Measurements from ENCODE around the gene EBF3. TPM values are rescaled to one million over a fixed set of nuclear protein-coding genes. Genes with fewer than 3 reads are reported as not detected.

The EBF3 gene
- total RNA-seq, 1 experiment from 2014 or later: 0.12 TPM

DNA sequence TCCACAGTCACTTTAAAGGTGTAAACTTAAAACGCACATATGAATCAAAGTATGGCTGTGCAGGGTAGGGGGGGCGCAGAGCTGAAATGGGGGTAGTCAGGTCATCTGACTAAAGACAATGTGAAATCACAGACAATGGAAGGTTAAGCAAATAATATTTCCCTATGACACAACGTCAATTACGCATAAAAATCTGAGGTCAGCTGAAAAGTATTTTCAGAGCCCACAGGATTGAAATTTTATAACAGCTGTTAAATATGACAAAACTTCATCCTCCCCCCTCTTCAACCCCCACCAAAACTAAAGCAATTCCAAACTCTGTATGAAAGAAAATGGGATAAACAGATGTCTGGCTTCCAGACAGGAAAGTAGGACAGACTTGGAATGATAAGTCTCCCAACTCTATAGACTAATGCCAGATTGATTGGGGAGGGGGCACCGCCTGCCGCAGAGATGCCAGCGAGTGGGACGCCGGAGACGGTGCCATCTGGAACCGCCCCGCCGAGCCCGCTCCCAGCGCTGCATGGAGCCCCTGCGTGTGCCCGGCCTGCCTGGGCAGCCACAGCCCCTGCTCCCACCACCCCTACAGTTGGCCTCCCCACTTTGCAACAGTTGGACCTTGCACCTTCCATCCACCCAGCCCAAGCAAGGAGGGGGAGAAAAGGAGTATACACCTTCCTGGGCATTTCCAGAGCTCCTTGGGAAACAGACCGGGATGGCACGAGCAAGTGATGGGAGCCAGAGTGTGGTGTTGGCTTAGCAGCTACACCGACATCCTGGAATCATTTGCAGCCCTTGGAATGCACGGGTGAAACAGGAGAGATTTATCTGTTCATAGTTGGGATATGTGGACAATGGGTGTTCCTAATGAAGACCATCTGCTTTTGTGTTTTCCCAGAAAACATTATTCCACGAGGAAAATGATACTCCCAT lies 10.7 kb downstream of the EBF3 start:
- intact Hi-C loops (cut with micrococcal nuclease): no loop called here
- ATAC-seq (no peak), DNase-seq (ENCODE audit: low read depth, low spot score) (no peak)
- H3K79me2 ChIP-seq (ENCODE audit: insufficient read depth, low read length): no peaks in the 10 kb centered on the region
- no peak overlapping the region for H2AFZ ChIP-seq (ENCODE audit: low read depth, low read length, poor library complexity, severe bottlenecking)
- CTCF ChIA-PET: no interaction called here
- H4K20me1 ChIP-seq (ENCODE audit: insufficient read depth): no peaks in the 10 kb centered on the region
- H3K27me3 ChIP-seq (ENCODE audit: insufficient read depth, low read length): no peaks in the 10 kb centered on the region
- TF ChIP-seq POLR2AphosphoS5 (IDR thresholded peaks at IDR 0.05; ENCODE audit: low read depth, low read length) (no peak), ELF1 (IDR thresholded peaks at IDR 0.05; ENCODE audit: borderline replicate concordance, low read depth) (no peak), EZH2 (IDR thresholded peaks at IDR 0.05) (no peak), TCF7L2 (IDR thresholded peaks at IDR 0.05; ENCODE audit: borderline replicate concordance, extremely low read depth, insufficient read depth, insufficient read length) (no peak), CBX3 (IDR thresholded peaks at IDR 0.05; ENCODE audit: low read depth) (no peak), SP1 (IDR thresholded peaks at IDR 0.05; ENCODE audit: low read depth) (no peak), CEBPB (IDR thresholded peaks at IDR 0.05; ENCODE audit: low read depth) (no peak), EGR1 (IDR thresholded peaks at IDR 0.05; ENCODE audit: low read depth) (no peak)
- TF ChIP-seq, protein P1, sequence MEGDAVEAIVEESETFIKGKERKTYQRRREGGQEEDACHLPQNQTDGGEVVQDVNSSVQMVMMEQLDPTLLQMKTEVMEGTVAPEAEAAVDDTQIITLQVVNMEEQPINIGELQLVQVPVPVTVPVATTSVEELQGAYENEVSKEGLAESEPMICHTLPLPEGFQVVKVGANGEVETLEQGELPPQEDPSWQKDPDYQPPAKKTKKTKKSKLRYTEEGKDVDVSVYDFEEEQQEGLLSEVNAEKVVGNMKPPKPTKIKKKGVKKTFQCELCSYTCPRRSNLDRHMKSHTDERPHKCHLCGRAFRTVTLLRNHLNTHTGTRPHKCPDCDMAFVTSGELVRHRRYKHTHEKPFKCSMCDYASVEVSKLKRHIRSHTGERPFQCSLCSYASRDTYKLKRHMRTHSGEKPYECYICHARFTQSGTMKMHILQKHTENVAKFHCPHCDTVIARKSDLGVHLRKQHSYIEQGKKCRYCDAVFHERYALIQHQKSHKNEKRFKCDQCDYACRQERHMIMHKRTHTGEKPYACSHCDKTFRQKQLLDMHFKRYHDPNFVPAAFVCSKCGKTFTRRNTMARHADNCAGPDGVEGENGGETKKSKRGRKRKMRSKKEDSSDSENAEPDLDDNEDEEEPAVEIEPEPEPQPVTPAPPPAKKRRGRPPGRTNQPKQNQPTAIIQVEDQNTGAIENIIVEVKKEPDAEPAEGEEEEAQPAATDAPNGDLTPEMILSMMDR (IDR thresholded peaks at IDR 0.05 in 2 of 3, conservative IDR thresholded peaks at IDR 0.05 in 1 of 3; ENCODE audit: borderline replicate concordance in 1 of 3, insufficient read depth in 1 of 3, low read depth in 2 of 3, low read length in 2 of 3): no peak
- TF ChIP-seq, protein P2, sequence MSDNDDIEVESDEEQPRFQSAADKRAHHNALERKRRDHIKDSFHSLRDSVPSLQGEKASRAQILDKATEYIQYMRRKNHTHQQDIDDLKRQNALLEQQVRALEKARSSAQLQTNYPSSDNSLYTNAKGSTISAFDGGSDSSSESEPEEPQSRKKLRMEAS (IDR thresholded peaks at IDR 0.05): no peak
- TF ChIP-seq, protein P3, sequence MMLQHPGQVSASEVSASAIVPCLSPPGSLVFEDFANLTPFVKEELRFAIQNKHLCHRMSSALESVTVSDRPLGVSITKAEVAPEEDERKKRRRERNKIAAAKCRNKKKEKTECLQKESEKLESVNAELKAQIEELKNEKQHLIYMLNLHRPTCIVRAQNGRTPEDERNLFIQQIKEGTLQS (IDR thresholded peaks at IDR 0.05): no peak
- TF ChIP-seq, protein P4, sequence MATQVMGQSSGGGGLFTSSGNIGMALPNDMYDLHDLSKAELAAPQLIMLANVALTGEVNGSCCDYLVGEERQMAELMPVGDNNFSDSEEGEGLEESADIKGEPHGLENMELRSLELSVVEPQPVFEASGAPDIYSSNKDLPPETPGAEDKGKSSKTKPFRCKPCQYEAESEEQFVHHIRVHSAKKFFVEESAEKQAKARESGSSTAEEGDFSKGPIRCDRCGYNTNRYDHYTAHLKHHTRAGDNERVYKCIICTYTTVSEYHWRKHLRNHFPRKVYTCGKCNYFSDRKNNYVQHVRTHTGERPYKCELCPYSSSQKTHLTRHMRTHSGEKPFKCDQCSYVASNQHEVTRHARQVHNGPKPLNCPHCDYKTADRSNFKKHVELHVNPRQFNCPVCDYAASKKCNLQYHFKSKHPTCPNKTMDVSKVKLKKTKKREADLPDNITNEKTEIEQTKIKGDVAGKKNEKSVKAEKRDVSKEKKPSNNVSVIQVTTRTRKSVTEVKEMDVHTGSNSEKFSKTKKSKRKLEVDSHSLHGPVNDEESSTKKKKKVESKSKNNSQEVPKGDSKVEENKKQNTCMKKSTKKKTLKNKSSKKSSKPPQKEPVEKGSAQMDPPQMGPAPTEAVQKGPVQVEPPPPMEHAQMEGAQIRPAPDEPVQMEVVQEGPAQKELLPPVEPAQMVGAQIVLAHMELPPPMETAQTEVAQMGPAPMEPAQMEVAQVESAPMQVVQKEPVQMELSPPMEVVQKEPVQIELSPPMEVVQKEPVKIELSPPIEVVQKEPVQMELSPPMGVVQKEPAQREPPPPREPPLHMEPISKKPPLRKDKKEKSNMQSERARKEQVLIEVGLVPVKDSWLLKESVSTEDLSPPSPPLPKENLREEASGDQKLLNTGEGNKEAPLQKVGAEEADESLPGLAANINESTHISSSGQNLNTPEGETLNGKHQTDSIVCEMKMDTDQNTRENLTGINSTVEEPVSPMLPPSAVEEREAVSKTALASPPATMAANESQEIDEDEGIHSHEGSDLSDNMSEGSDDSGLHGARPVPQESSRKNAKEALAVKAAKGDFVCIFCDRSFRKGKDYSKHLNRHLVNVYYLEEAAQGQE (IDR thresholded peaks at IDR 0.05; ENCODE audit: low read depth): no peak
- no peaks in the 10 kb centered on the region for H3K36me3 ChIP-seq (ENCODE audit: control insufficient read depth in 1 of 2, insufficient read depth in 2 of 2, low read length in 2 of 2)
- H3K4me1 ChIP-seq (ENCODE audit: control insufficient read depth in 1 of 2, insufficient read depth in 2 of 2, low read length in 2 of 2): no peaks in the 10 kb centered on the region
- H3K9me3 ChIP-seq (ENCODE audit: control insufficient read depth in 1 of 2, insufficient read depth in 1 of 2, low read depth in 1 of 2, low read length in 2 of 2): no peaks in the 10 kb centered on the region
- H3K9ac ChIP-seq (ENCODE audit: low read length): no peak overlapping the region
- RAD21 ChIA-PET (ENCODE audit: low non-redundant PET in 1 of 2, low total read pairs in 2 of 2, uncharacterized antibody in 2 of 2, unreplicated experiment in 2 of 2): no interaction called here
- no peaks in the 10 kb centered on the region for H3K9me2 ChIP-seq (ENCODE audit: insufficient read depth)
- no peak overlapping the region for H3K27ac ChIP-seq (ENCODE audit: low read depth, low read length)
- H3K4me3 ChIP-seq (replicated peaks in 1 of 2; ENCODE audit: low read depth in 1 of 2, low read length in 2 of 2): no peak overlapping the region
- POLR2A ChIA-PET: no interaction called here
- no peak overlapping the region for H3K4me2 ChIP-seq (ENCODE audit: low read length)
- no TSS peak for BruUV-seq (replicated peaks)

Data from HCT116 (cell line).